Endothelial cell of umbilical vein (primary cell): ENCODE measurements around the gene ELAVL1. TPM values are rescaled to one million over a fixed set of nuclear protein-coding genes. Genes with fewer than 3 reads are reported as not detected.

Experiments used
- BruUV-seq: library from RNA; stranded (reverse); fragments of 400-500 nt; replicated peaks from 2 replicates; lab custom pipeline; 2021; lab: Mats Ljungman, UMichigan
- CTCF ChIA-PET: fragments of 300-600, 350-600 bp; sonication (Branson Sonifier 250); formaldehyde crosslinking; loops from one replicate; lab custom pipeline; 2021; ENCODE audit warnings: antibody characterized with exemption, inconsistent platforms; lab: Charles Lee
- POLR2A ChIA-PET: fragments of 300-600, 350-600 bp; sonication (Branson Sonifier 250); formaldehyde crosslinking; loops from one replicate; lab custom pipeline; 2021; ENCODE audit warnings: antibody characterized with exemption, inconsistent platforms; lab: Charles Lee
- DNase-seq: peaks from one replicate; pipeline ENCODE4 v3.0.0-alpha.2; 2011; ENCODE audit warnings: low read depth, low spot score
- FAIRE-seq: peaks from 2 replicates; lab custom pipeline; 2011; peaks lifted over from hg19 to GRCh38; lab: Jason Lieb, UNC
- H2AFZ ChIP-seq: 2 replicates; pipeline ENCODE4 v1.6.0; 2012; ENCODE audit warnings: low read depth, low read length, control low read depth, inconsistent platforms
- H3K27ac ChIP-seq: 2 replicates; pipeline ENCODE4 v1.5.1; 2011; ENCODE audit warnings: low read depth, mild to moderate bottlenecking, control low read depth, low read length, moderate library complexity; ENCODE audit not compliant: insufficient read depth
- H3K27me3 ChIP-seq, 2 experiments: 2 replicates each; pipeline versions ENCODE4 v1.6.0 to v1.6.1; 2011; ENCODE audit warnings: low read length in 2 of 2, mixed read lengths in 1 of 2; ENCODE audit not compliant: control insufficient read depth in 2 of 2, insufficient read depth in 2 of 2
- H3K36me3 ChIP-seq, 2 experiments: 2 replicates in 1 of 2; 3 replicates in 1 of 2; pipeline ENCODE4 v1.5.1; 2011; ENCODE audit warnings: low read length in 2 of 2, mild to moderate bottlenecking in 1 of 2, moderate library complexity in 1 of 2; ENCODE audit not compliant: control insufficient read depth in 2 of 2, insufficient read depth in 2 of 2; ENCODE audit errors: extremely low read depth in 1 of 2
- H3K4me1 ChIP-seq: 3 replicates; pipeline ENCODE4 v1.5.1; 2011; ENCODE audit warnings: mild to moderate bottlenecking, low read length; ENCODE audit not compliant: control insufficient read depth, insufficient read depth; ENCODE audit errors: extremely low read depth
- H3K4me2 ChIP-seq: 2 replicates; pipeline ENCODE4 v1.6.1; 2011; ENCODE audit warnings: low read length, control low read depth, mixed read lengths; ENCODE audit not compliant: insufficient read depth
- H3K4me3 ChIP-seq, 3 experiments: fragments of 200-600 bp in 1 of 3; sonication (generic), shearing (Covaris generic) in 1 of 3; replicated peaks in 1 of 3; 2 replicates each; pipeline ENCODE4 v1.5.1; 2011 to 2016; ENCODE audit warnings: control low read depth in 3 of 3, low read length in 3 of 3, mild to moderate bottlenecking in 2 of 3, inconsistent platforms in 1 of 3, low read depth in 1 of 3, moderate library complexity in 1 of 3; ENCODE audit not compliant: insufficient read depth in 1 of 3
- H3K79me2 ChIP-seq: 2 replicates; pipeline ENCODE4 v1.6.0; 2012; ENCODE audit warnings: low read length, inconsistent platforms; ENCODE audit not compliant: control insufficient read depth, insufficient read depth
- H3K9ac ChIP-seq: replicated peaks from 2 replicates; pipeline ENCODE3; 2011; ENCODE audit warnings: low read length, control low read depth; ENCODE audit not compliant: insufficient read depth; ENCODE audit errors: extremely low read depth
- H3K9me1 ChIP-seq: replicated peaks from 3 replicates; pipeline ENCODE4 v1.6.0; 2011; ENCODE audit warnings: mild to moderate bottlenecking, low read length; ENCODE audit not compliant: control insufficient read depth, insufficient read depth; ENCODE audit errors: extremely low read depth
- H3K9me3 ChIP-seq: replicated peaks from 2 replicates; pipeline ENCODE4 v1.5.1; 2012; ENCODE audit warnings: low read length, inconsistent platforms; ENCODE audit not compliant: control insufficient read depth, insufficient read depth
- H4K20me1 ChIP-seq: replicated peaks from 2 replicates; pipeline ENCODE3; 2011; ENCODE audit warnings: mild to moderate bottlenecking, low read length; ENCODE audit not compliant: control insufficient read depth, insufficient read depth; ENCODE audit errors: extremely low read depth
- CTCF ChIP-seq, 2 donors: IDR thresholded peaks; 1 replicate in 1 of 2; 2 replicates in 1 of 2; pipeline ENCODE4 v1.5.1; 2011; ENCODE audit warnings: low read length in 2 of 2, mild to moderate bottlenecking in 2 of 2, moderate library complexity in 2 of 2, control low read depth in 1 of 2, inconsistent platforms in 1 of 2, low read depth in 1 of 2; ENCODE audit not compliant: insufficient read depth in 1 of 2; ENCODE audit errors: extremely low read depth in 1 of 2
- FOS ChIP-seq: IDR thresholded peaks from 2 replicates; pipeline ENCODE4 v1.6.1; 2011; ENCODE audit warnings: mild to moderate bottlenecking, low read length, moderate library complexity, borderline replicate concordance; ENCODE audit not compliant: insufficient read depth
- GATA2 ChIP-seq: IDR thresholded peaks from 2 replicates; pipeline ENCODE4 v1.7.0; 2011; ENCODE audit warnings: low read depth, mild to moderate bottlenecking, moderate library complexity, mixed read lengths, low read length; ENCODE audit not compliant: insufficient read length, insufficient read depth
- JUN ChIP-seq: IDR thresholded peaks from 2 replicates; pipeline ENCODE4 v1.6.1; 2011; ENCODE audit warnings: borderline replicate concordance, low read depth; ENCODE audit not compliant: insufficient read length, insufficient read depth
- POLR2AphosphoS5 ChIP-seq: IDR thresholded peaks from 2 replicates; pipeline ENCODE4 v1.6.1; 2012; ENCODE audit warnings: low read depth, mild to moderate bottlenecking, control low read depth, low read length, moderate library complexity; ENCODE audit not compliant: insufficient read depth
- dilution Hi-C: fragments of 300-500 bp; cut with MboI; formaldehyde crosslinking; loops from one replicate; pipeline ENCODE4 v1.15.0; 2019; ENCODE audit warnings: low sequenced_read_pairs; ENCODE audit not compliant: extremely low pct_ligation_motif_present
- intact Hi-C: fragments of 100-400 bp; cut with micrococcal nuclease; formaldehyde crosslinking; loops from one replicate; pipeline ENCODE4 v1.10.0; 2022
- polyA plus RNA-seq, 4 experiments: library from polyadenylated mRNA; depleted of rRNA in 3 of 4; stranded (reverse) in 3 of 4; unstranded in 1 of 4; fragments of >200 nt; gene quantifications; 2 replicates each; pipeline versions ENCODE4 v1.2.1 to v1.2.3, GENCODE V29; 2011 to 2012; ENCODE audit warnings: missing spikeins in 1 of 4
- total RNA-seq: library from RNA; stranded (reverse); gene quantifications from 2 replicates; pipeline ENCODE4 v1.2.3, GENCODE V29; 2021

Gene ELAVL1
- total and polyA plus RNA-seq, 2 donors (not counting 3 experiments of a cell fraction or from before 2014, with no cell fraction given): 46.8 to 134 TPM

GRCh38 chr19:8052464-8052859 lies 47.0 kb upstream of the ELAVL1 start, which contains the start of gene CCL25:
Gene CCL25 (plus strand): TSS chr19:8052760. CDS start chr19:8053050, 290 bp downstream.
- FAIRE-seq (no peak), DNase-seq (no peak)
- dilution Hi-C loops: no loop called here
- TF ChIP-seq FOS: no peak
- no peak for TF ChIP-seq POLR2AphosphoS5
- no peak for TF ChIP-seq CTCF (IDR thresholded peaks at IDR 0.05; ENCODE audit: extremely low read depth in 1 of 2, insufficient read depth in 1 of 2, low read depth in 1 of 2, low read length in 2 of 2)
- no peak for TF ChIP-seq GATA2
- TF ChIP-seq JUN: no peak
- H3K27ac ChIP-seq: no peak within 1 kb of the TSS
- H4K20me1 ChIP-seq: no peaks in the 10 kb centered on the region
- no peaks in the 10 kb centered on the region for H3K79me2 ChIP-seq
- peaks cover 5% of the 10 kb centered on the region for H3K4me1 ChIP-seq
- H3K9ac ChIP-seq: no peak within 1 kb of the TSS
- H3K27me3 ChIP-seq: no peaks in the 10 kb centered on the region
- H3K36me3 ChIP-seq: no peaks in the 10 kb centered on the region
- intact Hi-C loops: no loop called here
- no peaks in the 10 kb centered on the region for H3K9me1 ChIP-seq
- CTCF ChIA-PET: interaction anchor here (0.6 kb wide), 1 partner anchor 7 kb away, joined by 3 read pairs; no protein-coding TSS in a partner anchor
- no peak within 1 kb of the TSS for H3K4me3 ChIP-seq
- POLR2A ChIA-PET: interaction anchor here (0.6 kb wide), 1 partner anchor 89 kb away, joined by 3 read pairs; no protein-coding TSS in a partner anchor
- BruUV-seq: no TSS peak
- H3K9me3 ChIP-seq: no peaks in the 10 kb centered on the region
- H3K4me2 ChIP-seq: no peak within 1 kb of the TSS
- H2AFZ ChIP-seq: no peak within 1 kb of the TSS
